HG02571 (cell line): ENCODE measurements around the gene SLC12A6.
A peak's percentile ranks its signal among the peaks of the same experiment; 100 is the strongest.

Experiments
- ATAC-seq: cut with Tn5 transposase; IDR thresholded peaks from one replicate; pipeline ENCODE4 v1.9.1; 2021; ENCODE audit warnings: mild to moderate bottlenecking, moderate library complexity; ENCODE audit not compliant: unreplicated experiment

The SLC12A6 gene

GRCh38 chr15:34332553-34333120 is 4.9 kb downstream of the SLC12A6 start:
- ATAC-seq = no peak

GRCh38 chr15:34331809-34332208 is 5.8 kb downstream of the SLC12A6 start:
- ATAC-seq = no peak

- no peak for ATAC-seq
Observed at GRCh38 chr15:34330279-34330678, 7.3 kb downstream of the SLC12A6 start.

GRCh38 chr15:34329006-34329405 is 8.6 kb downstream of the SLC12A6 start:
- ATAC-seq = no peak

GRCh38 chr15:34327906-34328305 is 9.7 kb downstream of the SLC12A6 start:
- no peak for ATAC-seq

- ATAC-seq = no peak
Observed at GRCh38 chr15:34325368-34325767, 12.2 kb downstream of the SLC12A6 start.

GRCh38 chr15:34324933-34325332 is 12.6 kb downstream of the SLC12A6 start:
- no peak for ATAC-seq

- ATAC-seq = no peak
Observed at GRCh38 chr15:34323217-34323616, 14.4 kb downstream of the SLC12A6 start.

GRCh38 chr15:34318277-34319079 is 19.1 kb downstream of the SLC12A6 start:
- ATAC-seq = peak; percentile 53

GRCh38 chr15:34314491-34315490 is 22.8 kb downstream of the SLC12A6 start:
- no peak for ATAC-seq

GRCh38 chr15:34311563-34311962 is 26.0 kb downstream of the SLC12A6 start:
- no peak for ATAC-seq

- no peak for ATAC-seq
Observed at GRCh38 chr15:34304613-34305012, 33.0 kb downstream of the SLC12A6 start.

- ATAC-seq = no peak
Observed at GRCh38 chr15:34301058-34301457, 36.5 kb downstream of the SLC12A6 start.

- ATAC-seq = no peak
Observed at GRCh38 chr15:34297059-34297458, 40.5 kb downstream of the SLC12A6 start.

- no peak for ATAC-seq
Observed at GRCh38 chr15:34292621-34293020, 45.0 kb downstream of the SLC12A6 start.

GRCh38 chr15:34284937-34285336 is 52.6 kb downstream of the SLC12A6 start:
- no peak for ATAC-seq

GRCh38 chr15:34282384-34282783 is 55.2 kb downstream of the SLC12A6 start:
- no peak for ATAC-seq

GRCh38 chr15:34280193-34280592 is 57.4 kb downstream of the SLC12A6 start:
- ATAC-seq = no peak

GRCh38 chr15:34279368-34279767 is 58.2 kb downstream of the SLC12A6 start:
- ATAC-seq = no peak

- ATAC-seq = no peak
Observed at GRCh38 chr15:34275721-34276120, 61.9 kb downstream of the SLC12A6 start.

- ATAC-seq = no peak
Observed at GRCh38 chr15:34275154-34275553, 62.4 kb downstream of the SLC12A6 start.
